Activated naive CD8-positive, alpha-beta T cell treated with anti-CD3 and anti-CD28 coated beads for 36 hours (primary cell): ENCODE data around the gene LIFR. TPM values are rescaled to one million over a fixed set of nuclear protein-coding genes. Genes with fewer than 3 reads are reported as not detected.

Source experiments
- DNase-seq: peaks from one replicate; pipeline ENCODE4 v3.0.0; 2021
- H3K27ac Mint-ChIP-seq: one replicate; pipeline ENCODE4 v1.8.0; 2022; ENCODE audit warnings: mild to moderate bottlenecking, moderate library complexity, mixed read lengths
- H3K27me3 Mint-ChIP-seq: one replicate; pipeline ENCODE4 v1.8.0; 2022; ENCODE audit warnings: mild to moderate bottlenecking, mixed read lengths
- H3K36me3 Mint-ChIP-seq: one replicate; pipeline ENCODE4 v1.8.0; 2021; ENCODE audit warnings: mild to moderate bottlenecking, mixed read lengths
- H3K4me1 Mint-ChIP-seq: one replicate; pipeline ENCODE4 v1.8.0; 2021; ENCODE audit warnings: mixed read lengths
- H3K4me3 Mint-ChIP-seq: one replicate; pipeline ENCODE4 v1.8.0; 2022; ENCODE audit warnings: mild to moderate bottlenecking, moderate library complexity, mixed read lengths
- H3K9me3 Mint-ChIP-seq: one replicate; pipeline ENCODE4 v1.8.0; 2022; ENCODE audit warnings: mixed read lengths
- total RNA-seq, 2 experiments: library from RNA; stranded (reverse); gene quantifications; one replicate each; pipeline ENCODE4 v1.2.3, GENCODE V29; 2021

The LIFR gene
- total RNA-seq, 2 experiments from 2014 or later, result not detected

- Mint-ChIP-seq H3K9me3 (no peaks in the 10 kb centered on the region), H3K27me3 (peaks cover 66% of the 10 kb centered on the region), H3K4me1 (peaks cover 1% of the 10 kb centered on the region), H3K4me3 (no peak overlapping the region), H3K27ac (no peak overlapping the region), H3K36me3 (no peaks in the 10 kb centered on the region)
- DNase-seq, result peak; percentile 75
Observed at GRCh38 chr5:38441453-38442246, 114.8 kb downstream of the LIFR start.

- Mint-ChIP-seq H3K27ac (no peak overlapping the region), H3K4me1 (peaks cover 1% of the 10 kb centered on the region), H3K9me3 (no peaks in the 10 kb centered on the region), H3K27me3 (peaks cover 65% of the 10 kb centered on the region), H3K4me3 (no peak overlapping the region), H3K36me3 (no peaks in the 10 kb centered on the region)
- no peak for DNase-seq
Observed at GRCh38 chr5:38438757-38439156, 117.7 kb downstream of the LIFR start.

GRCh38 chr5:38434966-38435705 lies 121.3 kb downstream of the LIFR start:
- no peaks in the 10 kb centered on the region for H3K36me3 Mint-ChIP-seq
- H3K9me3 Mint-ChIP-seq, result no peaks in the 10 kb centered on the region
- no peaks in the 10 kb centered on the region for H3K4me1 Mint-ChIP-seq
- H3K27me3 Mint-ChIP-seq, result peaks cover 40% of the 10 kb centered on the region
- H3K4me3 Mint-ChIP-seq, result no peak overlapping the region
- DNase-seq, result no peak
- no peak overlapping the region for H3K27ac Mint-ChIP-seq

- Mint-ChIP-seq H3K4me1 (no peaks in the 10 kb centered on the region), H3K4me3 (no peak overlapping the region), H3K27ac (no peak overlapping the region), H3K36me3 (no peaks in the 10 kb centered on the region), H3K9me3 (no peaks in the 10 kb centered on the region), H3K27me3 (peaks cover 44% of the 10 kb centered on the region)
- DNase-seq, result no peak
Observed at GRCh38 chr5:38433160-38433861, 123.1 kb downstream of the LIFR start.

- Mint-ChIP-seq H3K36me3 (no peaks in the 10 kb centered on the region), H3K27me3 (peaks cover 41% of the 10 kb centered on the region), H3K4me3 (no peak overlapping the region), H3K27ac (no peak overlapping the region), H3K9me3 (no peaks in the 10 kb centered on the region), H3K4me1 (no peaks in the 10 kb centered on the region)
- DNase-seq, result no peak
Observed at GRCh38 chr5:38431242-38431853, 125.1 kb downstream of the LIFR start.

GRCh38 chr5:38426986-38427950 lies 129.2 kb downstream of the LIFR start:
- Mint-ChIP-seq H3K27me3 (peaks cover 32% of the 10 kb centered on the region), H3K4me1 (no peaks in the 10 kb centered on the region), H3K36me3 (no peaks in the 10 kb centered on the region), H3K9me3 (no peaks in the 10 kb centered on the region), H3K27ac (no peak overlapping the region), H3K4me3 (no peak overlapping the region)
- no peak for DNase-seq

GRCh38 chr5:38426490-38426889 lies 130.0 kb downstream of the LIFR start:
- Mint-ChIP-seq H3K27me3 (peaks cover 36% of the 10 kb centered on the region), H3K27ac (no peak overlapping the region), H3K4me3 (no peak overlapping the region)

More at GRCh38 chr5:38426490-38426889, 130.0 kb downstream of the LIFR start:
- H3K9me3 Mint-ChIP-seq, result no peaks in the 10 kb centered on the region
- no peak for DNase-seq
- no peaks in the 10 kb centered on the region for H3K4me1 Mint-ChIP-seq
- H3K36me3 Mint-ChIP-seq, result no peaks in the 10 kb centered on the region
